Skeletal muscle satellite cell (primary cell): ENCODE measurements around the gene EHD1.

Source experiments
- H3K27me3 ChIP-seq: 2 replicates; pipeline ENCODE4 v1.7.0; 2013; ENCODE audit warnings: low read length; ENCODE audit not compliant: control insufficient read depth, insufficient read depth
- H3K36me3 ChIP-seq: 2 replicates; pipeline ENCODE4 v1.7.0; 2013; ENCODE audit warnings: mild to moderate bottlenecking, control low read depth, low read length; ENCODE audit not compliant: insufficient read depth
- H3K4me1 ChIP-seq: 2 replicates; pipeline ENCODE4 v1.7.0; 2013; ENCODE audit warnings: low read length; ENCODE audit not compliant: control insufficient read depth, insufficient read depth
- H3K4me2 ChIP-seq: 2 replicates; pipeline ENCODE4 v1.7.0; 2013; ENCODE audit warnings: mild to moderate bottlenecking, low read length
- H3K4me3 ChIP-seq: 2 replicates; pipeline ENCODE4 v1.7.0; 2013; ENCODE audit warnings: low read length
- H3K9ac ChIP-seq: 2 replicates; pipeline ENCODE4 v1.7.0; 2013; ENCODE audit warnings: mild to moderate bottlenecking, low read depth, low read length, moderate library complexity
- H3K9me3 ChIP-seq: replicated peaks from 2 replicates; pipeline ENCODE4 v1.7.0; 2013; ENCODE audit warnings: mild to moderate bottlenecking, control low read depth, low read length

EHD1 gene

DNA sequence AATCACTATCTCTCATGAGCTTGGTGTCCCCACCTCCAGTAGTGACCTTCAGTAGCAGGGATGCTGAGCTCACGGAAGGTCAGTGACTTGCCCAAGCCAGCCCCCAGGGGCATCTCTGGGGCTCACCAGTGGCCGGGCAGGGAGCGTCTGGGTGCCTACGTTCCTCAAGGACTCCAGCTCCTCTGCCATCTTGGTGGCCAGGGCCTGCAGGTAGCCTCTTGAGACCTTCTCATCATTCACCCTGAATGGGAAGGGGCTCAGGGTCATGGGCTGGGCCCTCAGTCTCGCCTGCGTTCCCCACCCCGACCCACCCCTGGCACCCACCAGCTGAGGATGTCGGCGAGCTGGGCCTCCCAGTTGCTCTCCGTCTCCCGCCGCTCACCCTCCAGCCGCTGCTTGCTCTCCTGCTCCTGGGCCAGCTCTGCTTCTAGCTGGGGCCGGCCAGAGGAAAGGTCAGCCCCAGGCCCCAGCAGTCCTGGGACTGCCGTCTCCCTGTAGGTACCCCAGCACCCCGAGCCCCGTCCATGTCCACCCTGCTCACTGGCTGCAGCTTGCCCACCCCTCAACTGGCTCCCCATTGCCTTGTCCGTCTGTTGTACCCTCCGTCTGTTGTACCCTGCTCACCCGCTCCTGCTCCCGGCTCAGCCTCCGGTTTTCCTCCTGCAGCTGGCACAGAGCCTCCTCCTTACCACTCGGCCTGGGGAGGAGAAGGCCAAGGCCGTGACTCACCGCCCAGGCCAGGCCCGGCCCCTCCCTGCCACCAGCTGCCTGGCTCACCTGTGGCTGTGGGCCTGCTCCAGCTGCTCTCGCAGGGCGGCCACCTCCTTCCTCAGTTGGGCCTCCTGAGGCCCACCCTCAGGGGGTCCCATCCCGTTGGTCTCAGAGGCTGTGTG lies 43.5 kb downstream of the EHD1 start:
- Histone ChIP-seq H3K9me3 (no peaks in the 10 kb centered on the region), H3K9ac (no peak overlapping the region), H3K36me3 (no peaks in the 10 kb centered on the region), H3K4me1 (peaks cover 6% of the 10 kb centered on the region), H3K27me3 (peaks cover 11% of the 10 kb centered on the region), H3K4me3 (no peak overlapping the region), H3K4me2 (no peak overlapping the region)

DNA sequence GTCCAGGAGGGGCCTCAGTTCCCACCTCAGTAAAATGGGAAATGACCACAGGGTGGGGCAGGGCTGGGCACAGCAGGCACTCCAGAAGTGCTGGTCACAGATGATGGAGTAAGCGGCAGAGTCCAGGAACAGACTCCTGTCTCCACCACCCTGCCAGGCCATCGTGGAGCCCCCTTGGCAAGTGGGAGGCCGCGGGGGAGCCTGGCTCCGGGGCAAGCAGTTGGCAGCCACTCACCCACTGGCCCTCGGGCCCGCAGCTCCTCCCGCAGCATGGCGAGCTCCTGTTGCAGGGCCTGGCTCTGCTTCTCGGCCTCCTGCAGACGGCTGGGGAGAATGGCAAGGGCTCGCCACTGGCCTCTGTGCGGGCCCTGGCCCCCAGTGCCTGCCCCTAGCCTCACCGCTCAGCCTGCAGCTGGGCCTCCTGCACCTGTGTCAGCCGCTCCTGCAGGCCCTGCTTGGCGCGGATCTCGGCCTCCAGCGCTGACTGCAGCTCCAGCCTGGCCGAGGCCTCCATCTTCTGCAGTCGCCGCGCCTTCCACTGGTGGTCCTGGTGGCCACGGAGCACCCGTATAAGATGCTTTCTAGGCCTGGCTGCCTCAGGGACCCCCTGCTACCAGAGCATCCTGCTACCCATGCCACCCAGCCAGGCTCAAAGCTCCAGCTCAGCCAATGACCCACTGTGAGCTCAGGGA lies 44.2 kb downstream of the EHD1 start:
- Histone ChIP-seq H3K27me3 (peaks cover 14% of the 10 kb centered on the region), H3K36me3 (no peaks in the 10 kb centered on the region), H3K4me3 (no peak overlapping the region), H3K9me3 (no peaks in the 10 kb centered on the region), H3K9ac (no peak overlapping the region), H3K4me1 (peaks cover 6% of the 10 kb centered on the region), H3K4me2 (no peak overlapping the region)

DNA sequence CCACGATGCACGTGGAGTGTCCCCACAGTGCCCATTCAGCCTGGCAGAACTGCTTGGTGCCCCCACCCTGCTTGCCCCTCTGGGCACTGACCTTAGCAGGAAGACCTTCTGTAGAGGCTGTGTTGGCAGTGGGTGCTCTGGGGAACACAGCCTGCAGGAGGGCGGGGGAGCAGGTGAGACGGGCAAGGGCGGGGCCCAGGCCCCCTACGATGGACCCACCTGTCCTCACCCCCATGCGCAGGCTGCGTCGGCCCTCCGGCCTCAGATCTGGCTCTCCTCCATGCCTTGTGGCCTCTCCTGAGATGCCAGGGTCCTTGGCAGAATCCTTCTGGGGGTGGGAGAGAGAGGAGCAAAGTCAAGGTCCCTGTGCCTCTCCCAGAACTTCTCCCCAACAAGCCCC lies 44.9 kb downstream of the EHD1 start:
- H3K4me2 ChIP-seq: no peak overlapping the region
- no peak overlapping the region for H3K9ac ChIP-seq
- H3K27me3 ChIP-seq: peaks cover 15% of the 10 kb centered on the region
- no peaks in the 10 kb centered on the region for H3K9me3 ChIP-seq
- no peaks in the 10 kb centered on the region for H3K36me3 ChIP-seq
- no peak overlapping the region for H3K4me3 ChIP-seq
- H3K4me1 ChIP-seq: peaks cover 6% of the 10 kb centered on the region

DNA sequence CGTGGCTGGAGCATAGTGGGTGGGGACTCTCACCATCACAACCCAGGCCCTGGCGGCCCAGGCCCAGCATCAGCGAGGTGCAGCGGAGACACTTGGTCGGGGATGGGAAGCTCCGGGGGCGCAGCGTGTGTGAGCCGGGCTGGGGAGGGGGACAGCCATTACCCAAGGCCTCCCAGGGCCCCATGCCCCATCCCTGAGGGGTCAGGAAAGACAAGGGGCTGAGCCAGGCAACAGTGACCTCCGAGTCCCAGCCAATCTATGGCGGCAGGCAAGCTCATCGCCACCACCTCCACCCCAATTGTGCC lies 45.3 kb downstream of the EHD1 start:
- Histone ChIP-seq H3K4me3 (no peak overlapping the region), H3K36me3 (no peaks in the 10 kb centered on the region), H3K9me3 (no peaks in the 10 kb centered on the region), H3K4me1 (peaks cover 6% of the 10 kb centered on the region), H3K27me3 (peaks cover 16% of the 10 kb centered on the region), H3K9ac (no peak overlapping the region), H3K4me2 (no peak overlapping the region)

GRCh38 chr11:64832467-64833197 lies 45.8 kb downstream of the EHD1 start:
- peaks cover 21% of the 10 kb centered on the region for H3K27me3 ChIP-seq

GRCh38 chr11:64831411-64831891 lies 47.0 kb downstream of the EHD1 start:
- Histone ChIP-seq H3K9ac (no peak overlapping the region), H3K36me3 (no peaks in the 10 kb centered on the region), H3K9me3 (no peaks in the 10 kb centered on the region), H3K27me3 (peaks cover 33% of the 10 kb centered on the region), H3K4me3 (no peak overlapping the region), H3K4me2 (no peak overlapping the region), H3K4me1 (peaks cover 6% of the 10 kb centered on the region)

More at GRCh38 chr11:64832467-64833197, 45.8 kb downstream of the EHD1 start:
- H3K4me3 ChIP-seq: no peak overlapping the region
- H3K4me1 ChIP-seq: peaks cover 6% of the 10 kb centered on the region
- no peaks in the 10 kb centered on the region for H3K36me3 ChIP-seq
- H3K4me2 ChIP-seq: no peak overlapping the region
- H3K9ac ChIP-seq: no peak overlapping the region
- no peaks in the 10 kb centered on the region for H3K9me3 ChIP-seq

DNA sequence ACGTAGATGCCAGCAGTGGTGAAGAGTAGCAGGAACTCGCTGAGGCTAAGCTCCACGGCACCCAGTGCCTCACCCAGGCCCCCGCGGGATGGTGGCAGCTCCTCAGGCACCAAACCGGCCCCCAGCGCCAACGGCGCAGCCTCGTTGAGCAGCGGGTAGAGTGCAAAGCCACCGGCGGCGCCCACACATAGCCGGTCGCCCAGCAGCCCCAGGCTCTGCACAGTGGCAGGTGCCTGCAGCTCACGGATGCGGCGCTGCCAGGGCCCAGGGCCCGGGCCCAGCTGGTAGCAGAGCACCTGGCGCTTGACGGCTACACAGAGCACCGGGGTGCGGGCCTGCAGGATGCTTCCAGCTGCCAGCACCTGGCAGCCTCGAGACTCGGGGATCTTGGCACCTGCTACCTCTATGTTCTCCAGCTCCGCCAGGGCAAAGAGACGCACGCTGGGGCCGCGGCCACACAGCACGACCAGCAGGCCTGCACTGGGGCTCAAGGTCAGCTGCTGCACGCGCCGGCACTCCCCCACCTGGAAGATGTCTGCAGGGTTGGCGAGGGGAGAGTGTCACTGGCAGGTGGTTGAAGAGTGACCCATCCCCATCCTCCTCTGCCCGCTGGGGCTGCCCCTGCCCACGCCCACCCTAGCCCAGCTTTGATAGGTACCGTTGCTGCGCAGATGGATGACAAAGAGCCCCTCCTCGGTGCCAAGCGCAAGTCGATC lies 48.7 kb downstream of the EHD1 start:
- H3K9me3 ChIP-seq: no peaks in the 10 kb centered on the region
- no peak overlapping the region for H3K4me3 ChIP-seq
- H3K4me1 ChIP-seq: no peaks in the 10 kb centered on the region
- no peaks in the 10 kb centered on the region for H3K36me3 ChIP-seq
- H3K4me2 ChIP-seq: no peak overlapping the region
- no peak overlapping the region for H3K9ac ChIP-seq
- H3K27me3 ChIP-seq: peaks cover 40% of the 10 kb centered on the region

DNA sequence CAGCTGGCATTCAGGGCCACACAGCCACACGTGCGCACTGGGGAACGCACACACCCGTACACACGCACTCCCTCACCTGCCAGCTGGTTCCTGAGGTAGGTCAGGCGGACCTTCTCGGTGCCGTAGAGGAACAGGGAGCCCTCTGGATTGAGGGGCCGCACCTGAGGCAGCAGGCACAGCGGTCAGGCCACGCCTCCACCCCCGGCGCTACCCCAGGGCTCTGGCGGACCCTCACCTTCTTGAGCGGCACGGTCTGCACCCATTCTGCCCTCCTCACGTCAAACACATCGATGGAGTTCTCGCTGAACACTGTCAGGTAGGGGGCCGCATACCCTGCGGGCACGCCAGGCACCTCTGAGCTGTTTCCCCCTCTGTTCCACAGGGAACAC lies 51.0 kb downstream of the EHD1 start:
- no peaks in the 10 kb centered on the region for H3K36me3 ChIP-seq
- no peaks in the 10 kb centered on the region for H3K4me1 ChIP-seq
- H3K9me3 ChIP-seq: no peaks in the 10 kb centered on the region
- H3K9ac ChIP-seq: no peak overlapping the region
- peaks cover 51% of the 10 kb centered on the region for H3K27me3 ChIP-seq
- H3K4me3 ChIP-seq: no peak overlapping the region
- H3K4me2 ChIP-seq: no peak overlapping the region

DNA sequence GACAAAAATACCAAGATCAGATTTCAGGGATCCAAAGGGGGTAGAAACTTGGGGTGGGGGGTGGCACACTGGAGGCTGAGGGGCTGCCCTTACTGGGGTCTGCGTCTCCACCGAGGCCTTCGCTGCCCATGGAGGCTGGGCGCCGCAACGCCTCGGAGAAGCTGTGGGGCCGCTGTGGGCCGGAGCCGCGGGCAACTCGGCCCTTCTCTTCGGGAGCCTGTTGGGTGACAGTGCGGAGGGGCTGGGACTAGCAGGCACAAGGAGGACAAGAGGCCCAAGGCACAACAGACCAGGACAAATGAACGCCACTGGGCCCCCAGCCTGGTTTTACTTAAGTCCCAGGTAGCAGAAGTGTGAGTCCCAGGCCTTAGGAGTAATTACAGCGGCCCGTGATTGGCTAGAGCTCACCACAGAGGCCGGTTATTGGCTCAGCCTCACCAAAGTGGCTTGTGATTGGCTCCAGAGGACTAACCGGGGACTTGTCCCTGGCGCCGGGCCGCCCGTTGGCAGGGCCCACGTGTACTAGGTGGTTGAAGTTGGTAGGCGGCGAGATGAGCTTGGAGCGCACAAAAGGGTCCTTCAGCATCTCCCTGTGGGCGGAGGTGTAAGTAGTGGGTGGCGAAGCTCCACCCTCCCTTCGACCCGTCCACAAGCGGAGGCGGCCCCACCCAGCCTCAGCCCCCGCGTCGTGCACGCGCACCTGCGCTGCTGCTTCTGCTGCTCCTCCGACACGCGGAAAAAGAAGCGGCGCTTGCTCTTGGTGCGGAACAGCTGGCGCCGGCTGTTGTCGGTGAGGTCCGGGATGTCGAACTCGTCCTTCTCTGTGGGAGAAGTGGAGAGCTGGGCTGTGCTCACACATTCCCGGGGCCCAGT lies 51.6 kb downstream of the EHD1 start:
- Histone ChIP-seq H3K27me3 (peaks cover 47% of the 10 kb centered on the region), H3K4me3 (no peak overlapping the region), H3K9me3 (no peaks in the 10 kb centered on the region)

DNA sequence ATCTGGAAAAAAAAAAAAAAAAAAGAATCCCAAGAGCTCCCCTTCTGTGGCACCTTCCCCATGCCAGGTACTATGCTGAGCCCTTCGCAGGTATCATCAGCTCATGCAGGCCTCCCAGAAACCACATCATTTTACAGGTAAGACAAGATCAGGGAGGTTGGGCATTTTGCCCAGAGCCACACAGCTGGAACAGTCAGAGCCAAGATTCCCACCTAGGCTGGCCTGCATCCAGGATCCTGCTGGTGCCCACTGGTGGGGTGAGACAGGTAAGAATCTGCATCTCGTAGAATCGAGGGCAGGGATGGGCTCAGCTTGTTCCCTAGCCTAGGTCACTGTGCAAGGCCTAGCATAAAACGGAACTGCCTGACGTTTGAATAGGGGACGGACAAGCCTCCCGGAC lies 52.4 kb downstream of the EHD1 start:
- Histone ChIP-seq H3K4me1 (no peaks in the 10 kb centered on the region), H3K36me3 (no peaks in the 10 kb centered on the region), H3K4me2 (no peak overlapping the region), H3K27me3 (peaks cover 47% of the 10 kb centered on the region), H3K9ac (no peak overlapping the region), H3K4me3 (no peak overlapping the region), H3K9me3 (no peaks in the 10 kb centered on the region)

More for the DNA sequence above, 51.6 kb downstream of the EHD1 start:
- Histone ChIP-seq H3K4me2 (no peak overlapping the region), H3K4me1 (no peaks in the 10 kb centered on the region), H3K36me3 (no peaks in the 10 kb centered on the region), H3K9ac (no peak overlapping the region)
